ENCODE data around the gene TSKU. TPM values are rescaled to one million over a fixed set of nuclear protein-coding genes. Genes with fewer than 3 reads are reported as not detected.

Gene TSKU
- total and polyA plus RNA-seq, 9 of the 15 experiments (the other 6 are each of a cell fraction or from before 2014, with no cell fraction given), result 0.60 to 11.9 (median 8.4) TPM

DNA sequence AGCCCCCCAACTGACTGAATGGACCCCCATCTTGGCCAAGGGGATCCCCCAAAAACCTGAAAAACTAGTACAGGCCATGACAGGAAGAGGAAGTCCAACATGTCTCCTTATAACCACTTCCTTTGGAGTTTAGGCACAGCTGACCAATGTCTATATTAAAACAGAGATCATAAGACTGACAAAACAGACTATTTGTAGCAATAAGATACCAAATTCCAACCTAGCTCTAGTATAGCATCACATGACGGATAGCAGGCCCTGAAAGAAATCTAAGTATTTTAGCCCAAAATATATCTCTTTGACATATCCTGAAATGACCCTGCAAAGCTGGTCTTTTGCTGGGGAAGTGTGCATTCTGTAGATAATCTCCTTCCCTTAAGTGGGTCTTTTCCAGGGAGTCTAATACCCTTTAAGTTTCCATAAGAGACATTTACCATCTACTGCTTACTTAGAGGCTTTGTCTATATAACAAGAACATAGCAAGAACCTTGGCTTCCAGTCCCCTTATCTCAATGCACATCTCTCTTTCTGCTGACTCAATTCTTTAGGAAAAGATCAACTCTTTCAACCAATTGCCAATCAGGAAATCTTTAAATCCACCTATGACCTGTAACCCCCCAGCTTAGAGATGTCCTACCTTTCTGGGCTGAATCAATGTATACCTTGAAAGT is 42.7 kb downstream of the TSKU start:
- peak overlapping the region; percentile 30 to 59; a peak in 3 of 4 replicates for H3K9ac ChIP-seq (ENCODE audit: insufficient read depth in 1 of 2, low read depth in 2 of 2, low read length in 2 of 2)
- DNase-seq (ENCODE audit: extremely low read depth in 1 of 4, low spot score in 3 of 4) (peak in 2 of 4 experiments; percentile 45 to 64), ATAC-seq (peak; percentile 6), FAIRE-seq (no peak)
- WGBS (ENCODE audit: insufficient coverage, low coverage, missing lambda C conversion rate), result 19% methylated on average over 1 of the region's 1 CpG
- POLR2A ChIA-PET, result interaction anchor here (0.6 to 1.2 kb wide), 4 partner anchors 9 to 112 kb away, joined by 3 to 4 read pairs (median 3); no protein-coding TSS in a partner anchor
- no peaks in the 10 kb centered on the region for H3K27me3 ChIP-seq (ENCODE audit: control insufficient read depth in 2 of 2, insufficient read depth in 2 of 2, low read length in 2 of 2)
- CTCF ChIA-PET (ENCODE audit: low intra/inter-chr PET ratio), result no interaction called here
- peak overlapping the region; percentile 84 for H2AFZ ChIP-seq (ENCODE audit: low read depth, low read length)
- peak overlapping the region; percentile 74 for H3K27ac ChIP-seq (ENCODE audit: extremely low read depth, low read depth, low read length)
- no peaks in the 10 kb centered on the region for H3K9me3 ChIP-seq (replicated peaks; ENCODE audit: control insufficient read depth, insufficient read depth, low read depth, low read length)
- no TSS peak for BruUV-seq (replicated peaks)
- peaks cover 6% of the 10 kb centered on the region; the same call in 1 of the 3 replicates for H3K79me2 ChIP-seq (ENCODE audit: control insufficient read depth, insufficient read depth, low read length)
- intact Hi-C loops (cut with micrococcal nuclease), result no loop called here
- peak overlapping the region; percentile 36; the same call in 1 of the 2 replicates for H3K4me2 ChIP-seq (ENCODE audit: insufficient read depth, low read length)
- no peaks in the 10 kb centered on the region for H4K20me1 ChIP-seq (replicated peaks; ENCODE audit: control insufficient read depth, insufficient read depth, low read length)
- peaks cover 26 to 36% of the 10 kb centered on the region in 2 experiments for H3K4me1 ChIP-seq (replicated peaks in 1 of 2; ENCODE audit: control insufficient read depth in 2 of 2, insufficient read depth in 2 of 2, low read length in 2 of 2)
- H3K4me3 ChIP-seq, result no peak overlapping the region
- H3K36me3 ChIP-seq (ENCODE audit: control insufficient read depth, insufficient read depth, low read length), result no peaks in the 10 kb centered on the region
- in situ Hi-C loops (cut with MboI), result no loop called here
- no peaks in the 10 kb centered on the region for H3K9me1 ChIP-seq (ENCODE audit: control insufficient read depth, insufficient read depth, low read length)
- TF ChIP-seq CTBP1 (IDR thresholded peaks at IDR 0.05; ENCODE audit: borderline replicate concordance) (no peak), ZNF445 (CRISPR knock-in tag; IDR thresholded peaks at IDR 0.05; ENCODE audit: low read depth) (no peak), MAFF (IDR thresholded peaks at IDR 0.05; ENCODE audit: low read length) (peak; percentile 78), TAL1 (IDR thresholded peaks at IDR 0.05) (peak; percentile 58), PCBP2 (IDR thresholded peaks at IDR 0.05; ENCODE audit: low read depth, low read length, poor library complexity, severe bottlenecking) (no peak), ZNF644 (tag; IDR thresholded peaks at IDR 0.05; ENCODE audit: low read depth) (peak; percentile 63; the same call in 1 of the 2 replicates), NFE2 (IDR thresholded peaks at IDR 0.05; ENCODE audit: low read depth) (peak; percentile 31; the same call in 1 of the 2 replicates)
- TF ChIP-seq, protein P1, sequence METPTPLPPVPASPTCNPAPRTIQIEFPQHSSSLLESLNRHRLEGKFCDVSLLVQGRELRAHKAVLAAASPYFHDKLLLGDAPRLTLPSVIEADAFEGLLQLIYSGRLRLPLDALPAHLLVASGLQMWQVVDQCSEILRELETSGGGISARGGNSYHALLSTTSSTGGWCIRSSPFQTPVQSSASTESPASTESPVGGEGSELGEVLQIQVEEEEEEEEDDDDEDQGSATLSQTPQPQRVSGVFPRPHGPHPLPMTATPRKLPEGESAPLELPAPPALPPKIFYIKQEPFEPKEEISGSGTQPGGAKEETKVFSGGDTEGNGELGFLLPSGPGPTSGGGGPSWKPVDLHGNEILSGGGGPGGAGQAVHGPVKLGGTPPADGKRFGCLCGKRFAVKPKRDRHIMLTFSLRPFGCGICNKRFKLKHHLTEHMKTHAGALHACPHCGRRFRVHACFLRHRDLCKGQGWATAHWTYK (CRISPR knock-in tag; IDR thresholded peaks at IDR 0.05), result no peak
- TF ChIP-seq, protein P2, sequence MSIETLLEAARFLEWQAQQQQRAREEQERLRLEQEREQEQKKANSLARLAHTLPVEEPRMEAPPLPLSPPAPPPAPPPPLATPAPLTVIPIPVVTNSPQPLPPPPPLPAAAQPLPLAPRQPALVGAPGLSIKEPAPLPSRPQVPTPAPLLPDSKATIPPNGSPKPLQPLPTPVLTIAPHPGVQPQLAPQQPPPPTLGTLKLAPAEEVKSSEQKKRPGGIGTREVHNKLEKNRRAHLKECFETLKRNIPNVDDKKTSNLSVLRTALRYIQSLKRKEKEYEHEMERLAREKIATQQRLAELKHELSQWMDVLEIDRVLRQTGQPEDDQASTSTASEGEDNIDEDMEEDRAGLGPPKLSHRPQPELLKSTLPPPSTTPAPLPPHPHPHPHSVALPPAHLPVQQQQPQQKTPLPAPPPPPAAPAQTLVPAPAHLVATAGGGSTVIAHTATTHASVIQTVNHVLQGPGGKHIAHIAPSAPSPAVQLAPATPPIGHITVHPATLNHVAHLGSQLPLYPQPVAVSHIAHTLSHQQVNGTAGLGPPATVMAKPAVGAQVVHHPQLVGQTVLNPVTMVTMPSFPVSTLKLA (conservative IDR thresholded peaks at IDR 0.05), result peak in 1 of 2 experiments; percentile 41; a peak in 1 of 4 replicates

All from K562 (cell line).